ENCODE results near the gene PURA. TPM values are rescaled to one million over a fixed set of nuclear protein-coding genes. Genes with fewer than 3 reads are reported as not detected.

The PURA gene
- polyA plus RNA-seq, 3 donors: 1.1 to 1.6 (median 1.2) TPM

- Mint-ChIP-seq H3K4me1 (peaks cover 28% of the 10 kb centered on the region), H3K36me3 (peaks cover 5 to 14% of the 10 kb centered on the region in 2 donors), H3K27me3 (ENCODE audit: low read depth in 3 of 3) (peaks cover 31 to 48% (median 47%) of the 10 kb centered on the region in 3 donors), H3K9me3 (peaks cover 0 to 11% (median 0%) of the 10 kb centered on the region in 7 donors), H3K4me3 (peak overlapping the region; percentile 68 to 86), H3K27ac (no peak overlapping the region)
- DNase-seq: peak; percentile 69 to 81 (median 78)
- intact Hi-C loops (cut with micrococcal nuclease): loop anchor here in 1 of 2 donors (5.0 kb wide), 1 partner anchor 39 kb away; no protein-coding TSS in a partner anchor
- Histone ChIP-seq H3K4me2 (replicated peaks; ENCODE audit: extremely low read depth, low read length, poor library complexity, severe bottlenecking) (peak overlapping the region; percentile 83), H3K36me3 (replicated peaks in 1 of 2; ENCODE audit: control insufficient read depth in 1 of 2, insufficient read depth in 2 of 2, low read length in 2 of 2) (no peaks in the 10 kb centered on the region), H3K4me3 (replicated peaks in 1 of 3; ENCODE audit: low read depth in 2 of 3, low read length in 3 of 3) (peak overlapping the region; percentile 17 to 72 (median 25)), H2AFZ (ENCODE audit: insufficient read depth, low read depth, low read length, poor library complexity, severe bottlenecking) (peak overlapping the region; percentile 56), H3K27ac (ENCODE audit: low read depth in 1 of 2, low read length in 2 of 2) (no peak overlapping the region), H3K4me1 (ENCODE audit: control insufficient read depth in 1 of 2, insufficient read depth in 2 of 2, low read length in 2 of 2) (peaks cover 15 to 20% of the 10 kb centered on the region in 2 donors), H3K9ac (ENCODE audit: insufficient read depth, low read length, poor library complexity, severe bottlenecking) (peak overlapping the region; percentile 16), H3K9me3 (replicated peaks in 1 of 2; ENCODE audit: control insufficient read depth in 1 of 2, insufficient read depth in 1 of 2, low read length in 2 of 2) (no peaks in the 10 kb centered on the region), H3K79me2 (ENCODE audit: insufficient read depth, low read length) (no peaks in the 10 kb centered on the region), H4K20me1 (ENCODE audit: insufficient read depth, low read length) (peaks cover 48% of the 10 kb centered on the region), H3K27me3 (ENCODE audit: control insufficient read depth in 2 of 2, insufficient read depth in 2 of 2, low read length in 2 of 2) (peaks cover 25 to 39% of the 10 kb centered on the region in 2 donors)
- peak; percentile 80 for TF ChIP-seq CTCF (IDR thresholded peaks at IDR 0.05)
- under 1% methylated on average over 52 of the region's 64 CpGs for WGBS (ENCODE audit: insufficient coverage)
These were observed 32.1 kb downstream of the PURA start for GRCh38 chr5:140145818-140146522.

GRCh38 chr5:140146523-140146842 lies 32.6 kb downstream of the PURA start:
- Mint-ChIP-seq H3K4me1 (peaks cover 24% of the 10 kb centered on the region), H3K4me3 (peak overlapping the region in 1 of 2 donors; percentile 86), H3K27ac (no peak overlapping the region), H3K9me3 (peaks cover 0 to 11% (median 0%) of the 10 kb centered on the region in 7 donors), H3K36me3 (peaks cover 5 to 14% of the 10 kb centered on the region in 2 donors), H3K27me3 (ENCODE audit: low read depth in 3 of 3) (peaks cover 31 to 47% (median 47%) of the 10 kb centered on the region in 3 donors)
- H3K27ac ChIP-seq (ENCODE audit: low read depth in 1 of 2, low read length in 2 of 2): no peak overlapping the region
- DNase-seq: no peak
- intact Hi-C loops (cut with micrococcal nuclease): loop anchor here in 1 of 2 donors (5.0 kb wide), 1 partner anchor 39 kb away; no protein-coding TSS in a partner anchor
- peaks cover 48% of the 10 kb centered on the region for H4K20me1 ChIP-seq (ENCODE audit: insufficient read depth, low read length)
- H3K4me3 ChIP-seq (replicated peaks in 1 of 3; ENCODE audit: low read depth in 2 of 3, low read length in 3 of 3): peak overlapping the region in 1 of 3 experiments; percentile 72
- H3K36me3 ChIP-seq (replicated peaks in 1 of 2; ENCODE audit: control insufficient read depth in 1 of 2, insufficient read depth in 2 of 2, low read length in 2 of 2): no peaks in the 10 kb centered on the region
- H3K9me3 ChIP-seq (replicated peaks in 1 of 2; ENCODE audit: control insufficient read depth in 1 of 2, insufficient read depth in 1 of 2, low read length in 2 of 2): no peaks in the 10 kb centered on the region
- no peak for TF ChIP-seq CTCF (IDR thresholded peaks at IDR 0.05)
- peak overlapping the region; percentile 56 for H2AFZ ChIP-seq (ENCODE audit: insufficient read depth, low read depth, low read length, poor library complexity, severe bottlenecking)
- H3K4me1 ChIP-seq (ENCODE audit: control insufficient read depth in 1 of 2, insufficient read depth in 2 of 2, low read length in 2 of 2): peaks cover 15 to 20% of the 10 kb centered on the region in 2 donors
- peaks cover 25 to 39% of the 10 kb centered on the region in 2 donors for H3K27me3 ChIP-seq (ENCODE audit: control insufficient read depth in 2 of 2, insufficient read depth in 2 of 2, low read length in 2 of 2)
- peak overlapping the region; percentile 16 for H3K9ac ChIP-seq (ENCODE audit: insufficient read depth, low read length, poor library complexity, severe bottlenecking)
- 9% methylated on average over 14 of the region's 14 CpGs for WGBS (ENCODE audit: insufficient coverage)
- no peaks in the 10 kb centered on the region for H3K79me2 ChIP-seq (ENCODE audit: insufficient read depth, low read length)
- H3K4me2 ChIP-seq (replicated peaks; ENCODE audit: extremely low read depth, low read length, poor library complexity, severe bottlenecking): peak overlapping the region; percentile 83
